NT2/D1 (cell line): ENCODE measurements around the gene PRKCH.

ENCODE experiments used
- SUZ12 ChIP-seq: IDR thresholded peaks from 2 replicates; pipeline ENCODE4 v1.6.1; 2011; ENCODE audit not compliant: insufficient read length, insufficient read depth; ENCODE audit errors: extremely low read depth
- YY1 ChIP-seq: IDR thresholded peaks from 2 replicates; pipeline ENCODE4 v1.6.1; 2011; ENCODE audit not compliant: insufficient read length, insufficient read depth
- ZNF274 ChIP-seq: IDR thresholded peaks from 2 replicates; pipeline ENCODE4 v1.6.1; 2011; ENCODE audit warnings: mild to moderate bottlenecking, low read depth, low read length

- no peak for TF ChIP-seq ZNF274
- no peak for TF ChIP-seq YY1
- TF ChIP-seq SUZ12 = no peak
Observed at GRCh38 chr14:61582815-61583214, 261.4 kb downstream of the PRKCH start.
